ENCODE measurements around the gene ELANE.

DNA sequence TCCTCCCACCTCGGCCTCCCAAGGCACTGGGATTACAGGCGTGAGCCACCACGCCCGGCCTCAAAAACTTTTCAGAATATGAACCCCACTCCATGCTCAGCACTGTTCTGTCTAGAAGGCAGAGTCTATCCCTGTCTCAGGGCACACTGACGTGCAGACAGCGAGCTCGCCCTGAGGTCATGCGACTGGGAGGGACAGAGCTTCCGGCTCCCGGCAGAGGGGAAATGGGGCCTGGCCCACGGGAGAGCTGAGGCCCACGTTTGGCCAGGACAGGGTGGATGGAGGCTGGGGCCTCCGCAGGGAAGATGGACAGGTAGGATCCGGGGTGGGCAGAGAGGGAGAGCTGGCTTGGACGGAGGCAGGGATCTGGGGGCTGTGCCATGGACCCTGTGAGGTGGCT lies 27.2 kb upstream of the ELANE start:
- TF ChIP-seq POLR2A (IDR thresholded peaks at IDR 0.05), result no peak
- TF ChIP-seq, protein P1, sequence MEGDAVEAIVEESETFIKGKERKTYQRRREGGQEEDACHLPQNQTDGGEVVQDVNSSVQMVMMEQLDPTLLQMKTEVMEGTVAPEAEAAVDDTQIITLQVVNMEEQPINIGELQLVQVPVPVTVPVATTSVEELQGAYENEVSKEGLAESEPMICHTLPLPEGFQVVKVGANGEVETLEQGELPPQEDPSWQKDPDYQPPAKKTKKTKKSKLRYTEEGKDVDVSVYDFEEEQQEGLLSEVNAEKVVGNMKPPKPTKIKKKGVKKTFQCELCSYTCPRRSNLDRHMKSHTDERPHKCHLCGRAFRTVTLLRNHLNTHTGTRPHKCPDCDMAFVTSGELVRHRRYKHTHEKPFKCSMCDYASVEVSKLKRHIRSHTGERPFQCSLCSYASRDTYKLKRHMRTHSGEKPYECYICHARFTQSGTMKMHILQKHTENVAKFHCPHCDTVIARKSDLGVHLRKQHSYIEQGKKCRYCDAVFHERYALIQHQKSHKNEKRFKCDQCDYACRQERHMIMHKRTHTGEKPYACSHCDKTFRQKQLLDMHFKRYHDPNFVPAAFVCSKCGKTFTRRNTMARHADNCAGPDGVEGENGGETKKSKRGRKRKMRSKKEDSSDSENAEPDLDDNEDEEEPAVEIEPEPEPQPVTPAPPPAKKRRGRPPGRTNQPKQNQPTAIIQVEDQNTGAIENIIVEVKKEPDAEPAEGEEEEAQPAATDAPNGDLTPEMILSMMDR (IDR thresholded peaks at IDR 0.05), result no peak

All from esophagus squamous epithelium (tissue), 4 donors.